AG09319 (cell line): ENCODE data around the gene WDR37.

ENCODE experiments used
- DNase-seq: peaks from one replicate; pipeline ENCODE4 v3.0.0-alpha.2; 2010; ENCODE audit warnings: low read depth; ENCODE audit errors: extremely low read depth
- TF ChIP-seq, protein P1 (sequence below): IDR thresholded peaks from 2 replicates; pipeline ENCODE4 v1.5.1; 2011; ENCODE audit warnings: low read depth, mild to moderate bottlenecking, inconsistent platforms, low read length, moderate library complexity

WDR37 gene

DNA sequence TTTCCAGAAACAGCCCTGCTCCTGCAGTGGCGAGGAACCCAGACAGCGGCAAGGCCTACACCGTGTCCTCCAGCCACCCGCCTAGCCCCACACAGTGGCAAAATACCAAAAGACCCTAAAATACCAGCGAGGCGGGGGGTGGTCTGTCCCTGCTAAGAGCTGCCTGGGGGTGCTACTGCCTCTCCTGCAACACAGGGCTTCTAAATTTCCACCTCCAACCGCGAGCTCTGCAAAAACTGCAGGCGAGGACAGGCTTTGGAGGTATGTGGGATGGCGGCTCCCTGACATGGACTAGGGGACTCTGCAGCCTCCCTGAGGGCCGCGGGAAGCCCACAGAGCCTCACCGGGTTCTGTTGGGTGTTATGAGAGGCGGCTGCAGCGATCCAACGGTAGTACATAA is 122.3 kb downstream of the WDR37 start:
- no peak for DNase-seq
- TF ChIP-seq, protein P1, sequence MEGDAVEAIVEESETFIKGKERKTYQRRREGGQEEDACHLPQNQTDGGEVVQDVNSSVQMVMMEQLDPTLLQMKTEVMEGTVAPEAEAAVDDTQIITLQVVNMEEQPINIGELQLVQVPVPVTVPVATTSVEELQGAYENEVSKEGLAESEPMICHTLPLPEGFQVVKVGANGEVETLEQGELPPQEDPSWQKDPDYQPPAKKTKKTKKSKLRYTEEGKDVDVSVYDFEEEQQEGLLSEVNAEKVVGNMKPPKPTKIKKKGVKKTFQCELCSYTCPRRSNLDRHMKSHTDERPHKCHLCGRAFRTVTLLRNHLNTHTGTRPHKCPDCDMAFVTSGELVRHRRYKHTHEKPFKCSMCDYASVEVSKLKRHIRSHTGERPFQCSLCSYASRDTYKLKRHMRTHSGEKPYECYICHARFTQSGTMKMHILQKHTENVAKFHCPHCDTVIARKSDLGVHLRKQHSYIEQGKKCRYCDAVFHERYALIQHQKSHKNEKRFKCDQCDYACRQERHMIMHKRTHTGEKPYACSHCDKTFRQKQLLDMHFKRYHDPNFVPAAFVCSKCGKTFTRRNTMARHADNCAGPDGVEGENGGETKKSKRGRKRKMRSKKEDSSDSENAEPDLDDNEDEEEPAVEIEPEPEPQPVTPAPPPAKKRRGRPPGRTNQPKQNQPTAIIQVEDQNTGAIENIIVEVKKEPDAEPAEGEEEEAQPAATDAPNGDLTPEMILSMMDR: no peak

DNA sequence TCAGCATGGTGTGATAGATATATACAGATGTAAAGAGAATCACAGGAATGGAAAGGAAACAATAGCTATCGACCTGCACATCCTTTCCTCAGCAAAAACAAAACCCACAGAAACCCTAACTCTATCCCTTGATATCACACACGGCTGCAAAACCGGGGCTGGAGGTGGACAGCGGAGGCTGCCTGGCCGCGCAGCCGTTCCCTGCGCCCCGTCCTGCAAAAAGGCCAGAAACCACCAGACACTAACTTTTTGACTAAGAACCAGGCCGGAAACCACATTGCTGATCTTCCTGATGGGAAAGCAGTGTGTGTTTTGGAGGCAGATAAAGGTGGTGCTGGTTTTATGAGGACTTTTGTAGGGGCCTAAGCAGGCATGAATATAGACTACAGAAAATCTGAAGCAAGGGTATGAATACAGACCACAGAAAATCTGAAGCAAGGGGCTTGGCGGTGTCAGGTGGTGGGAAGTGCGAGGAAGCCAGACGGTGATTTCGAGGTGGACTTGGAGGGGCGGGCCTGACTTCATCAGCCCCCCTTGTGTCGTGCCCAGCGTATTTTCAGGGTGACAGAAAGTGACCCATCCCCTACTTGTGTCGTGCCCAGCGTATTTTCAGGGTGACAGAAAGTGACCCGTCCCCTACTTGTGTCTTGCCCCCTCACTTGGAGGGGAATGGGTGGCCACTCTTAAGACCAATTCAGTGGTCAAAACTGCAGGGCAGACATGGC is 123.3 kb downstream of the WDR37 start:
- DNase-seq: no peak
- TF ChIP-seq, protein P1: no peak

DNA sequence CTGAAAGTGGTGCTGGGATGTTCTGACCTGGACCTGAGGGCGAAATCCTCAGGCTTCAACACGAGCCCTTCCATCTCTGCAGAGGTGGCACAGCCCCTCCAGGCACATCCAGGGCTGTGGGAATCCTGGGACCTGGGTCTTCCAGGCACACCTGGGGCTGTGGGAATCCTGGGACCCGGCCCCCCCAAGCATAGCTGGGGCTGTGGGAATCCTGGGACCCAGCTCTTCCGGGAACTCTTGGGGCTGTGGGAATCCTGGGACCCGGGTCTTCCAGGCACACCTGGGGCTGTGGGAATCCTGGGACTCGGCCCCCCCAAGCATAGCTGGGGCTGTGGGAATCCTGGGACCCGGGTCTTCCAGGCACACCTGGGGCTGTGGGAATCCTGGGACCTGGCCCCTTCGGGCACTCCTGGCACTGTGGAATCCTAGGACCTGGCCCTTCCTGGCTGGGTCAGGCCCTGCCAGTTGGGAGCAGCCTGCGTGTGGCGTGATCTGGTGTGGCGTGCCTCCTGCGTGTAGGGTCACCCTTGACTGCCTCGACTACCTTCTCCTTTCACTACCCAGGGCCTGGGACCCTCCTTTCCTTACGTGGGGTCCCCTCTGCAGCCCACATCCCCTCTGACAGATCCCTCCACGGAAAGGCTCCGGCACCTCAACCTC is 124.0 kb downstream of the WDR37 start:
- TF ChIP-seq, protein P1: no peak
- DNase-seq: no peak

DNA sequence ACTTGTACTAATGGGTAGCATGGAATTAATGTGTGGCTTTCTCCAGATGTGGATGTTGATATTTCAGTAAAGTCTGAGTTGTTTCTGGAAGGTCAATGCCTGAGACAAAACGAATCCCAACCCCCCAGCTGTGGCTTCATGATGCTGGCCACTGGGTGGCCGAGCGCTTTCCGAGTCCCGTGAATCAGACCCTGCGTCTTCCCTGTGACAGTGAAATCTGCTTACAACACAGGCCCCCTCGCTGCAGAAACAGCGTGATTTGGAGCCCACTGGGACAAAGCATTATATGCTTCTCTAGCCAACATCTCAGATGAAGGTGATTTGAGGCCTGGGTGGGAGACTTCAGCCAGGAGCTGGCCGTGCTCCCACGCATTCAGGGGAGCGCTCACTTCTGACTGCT is 124.7 kb downstream of the WDR37 start:
- TF ChIP-seq, protein P1: no peak
- DNase-seq: no peak
